Activated CD4-positive, alpha-beta memory T cell treated with anti-CD3 and anti-CD28 coated beads for 36 hours (primary cell): ENCODE measurements around the gene HIPK4. TPM values are rescaled to one million over a fixed set of nuclear protein-coding genes. Genes with fewer than 3 reads are reported as not detected.

ENCODE experiments used
- CTCF ChIA-PET: fragments of 350-600 bp; sonication (Branson Sonifier 250); formaldehyde crosslinking; loops from one replicate; lab custom pipeline; 2021; ENCODE audit warnings: antibody characterized with exemption, inconsistent platforms; lab: Charles Lee
- POLR2A ChIA-PET: fragments of 350-600 bp; sonication (Branson Sonifier 250); formaldehyde crosslinking; loops from one replicate; lab custom pipeline; 2021; ENCODE audit warnings: antibody characterized with exemption; lab: Charles Lee
- DNase-seq: peaks from one replicate; pipeline ENCODE4 v3.0.0-alpha.2; 2020
- H3K27ac Mint-ChIP-seq: one replicate; pipeline ENCODE4 v1.8.0; 2021; ENCODE audit warnings: mixed read lengths
- H3K27me3 Mint-ChIP-seq: one replicate; pipeline ENCODE4 v1.8.0; 2021; ENCODE audit warnings: mixed read lengths
- H3K36me3 Mint-ChIP-seq: one replicate; pipeline ENCODE4 v1.8.0; 2021; ENCODE audit warnings: mixed read lengths
- H3K4me1 Mint-ChIP-seq: one replicate; pipeline ENCODE4 v1.8.0; 2021; ENCODE audit warnings: low read depth, mixed read lengths
- H3K4me3 Mint-ChIP-seq: one replicate; pipeline ENCODE4 v1.8.0; 2021; ENCODE audit warnings: mild to moderate bottlenecking, mixed read lengths
- H3K9me3 Mint-ChIP-seq: one replicate; pipeline ENCODE4 v1.8.0; 2021; ENCODE audit warnings: mixed read lengths
- intact Hi-C: fragments of 100-400 bp; cut with micrococcal nuclease; formaldehyde crosslinking; loops from one replicate; pipeline ENCODE4 v1.15.1; 2023
- total RNA-seq, 2 experiments: library from RNA; stranded (reverse); gene quantifications; one replicate each; pipeline ENCODE4 v1.2.3, GENCODE V29; 2021

Gene HIPK4
- total RNA-seq, 2 experiments from 2014 or later: not detected

DNA sequence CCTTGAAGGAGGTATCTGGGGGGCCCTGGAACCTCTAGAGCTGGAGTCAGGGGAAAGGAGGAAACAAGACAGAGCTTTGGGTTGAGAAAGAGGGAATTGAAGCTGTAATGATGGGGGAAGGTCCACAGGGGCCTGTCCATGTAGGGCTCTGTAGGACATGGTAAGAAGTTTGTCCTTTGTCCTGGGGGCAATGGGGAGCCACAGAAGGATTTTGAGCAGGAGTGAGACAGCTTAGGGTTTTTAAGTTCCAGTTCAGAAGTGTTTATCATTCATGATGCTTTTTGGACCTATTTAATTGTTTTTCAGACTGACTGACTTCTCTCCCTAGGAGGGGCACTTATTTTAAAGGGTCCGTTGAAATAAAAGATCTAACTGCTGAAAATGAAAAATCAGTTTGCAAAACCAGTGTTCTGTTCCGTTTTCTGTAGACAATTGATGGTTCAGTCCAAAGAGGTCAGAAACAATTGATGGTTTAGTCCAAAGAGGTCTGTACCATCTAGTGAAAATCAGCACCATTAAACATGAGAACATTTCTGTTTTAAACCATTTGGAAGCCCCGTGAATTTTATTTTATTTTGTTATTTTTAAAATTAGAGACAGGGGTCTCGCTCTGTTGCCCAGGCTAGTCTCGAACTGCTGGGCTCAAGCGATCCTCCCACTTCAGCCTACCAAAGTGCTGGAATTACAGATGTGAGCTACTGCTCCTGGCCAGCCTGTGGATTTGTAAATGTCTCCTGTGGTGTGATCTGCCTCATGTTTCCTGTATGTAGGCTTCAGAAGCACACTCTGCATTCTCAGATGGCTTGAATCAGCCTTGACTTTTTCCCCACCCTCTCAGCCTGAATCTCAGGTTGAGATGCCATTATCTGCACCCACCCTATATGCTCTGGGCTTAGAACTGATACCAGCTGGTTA is 33.0 kb downstream of the HIPK4 start:
- Mint-ChIP-seq H3K4me1 (peaks cover 6% of the 10 kb centered on the region), H3K9me3 (no peaks in the 10 kb centered on the region), H3K4me3 (no peak overlapping the region), H3K27me3 (no peaks in the 10 kb centered on the region), H3K27ac (no peak overlapping the region), H3K36me3 (no peaks in the 10 kb centered on the region)
- ChIA-PET POLR2A (no interaction called here), CTCF (interaction anchor here (0.9 to 1.2 kb wide), 2 partner anchors 52 kb away, joined by 3 to 4 read pairs; no protein-coding TSS in a partner anchor)
- intact Hi-C loops: no loop called here
- no peak for DNase-seq

DNA sequence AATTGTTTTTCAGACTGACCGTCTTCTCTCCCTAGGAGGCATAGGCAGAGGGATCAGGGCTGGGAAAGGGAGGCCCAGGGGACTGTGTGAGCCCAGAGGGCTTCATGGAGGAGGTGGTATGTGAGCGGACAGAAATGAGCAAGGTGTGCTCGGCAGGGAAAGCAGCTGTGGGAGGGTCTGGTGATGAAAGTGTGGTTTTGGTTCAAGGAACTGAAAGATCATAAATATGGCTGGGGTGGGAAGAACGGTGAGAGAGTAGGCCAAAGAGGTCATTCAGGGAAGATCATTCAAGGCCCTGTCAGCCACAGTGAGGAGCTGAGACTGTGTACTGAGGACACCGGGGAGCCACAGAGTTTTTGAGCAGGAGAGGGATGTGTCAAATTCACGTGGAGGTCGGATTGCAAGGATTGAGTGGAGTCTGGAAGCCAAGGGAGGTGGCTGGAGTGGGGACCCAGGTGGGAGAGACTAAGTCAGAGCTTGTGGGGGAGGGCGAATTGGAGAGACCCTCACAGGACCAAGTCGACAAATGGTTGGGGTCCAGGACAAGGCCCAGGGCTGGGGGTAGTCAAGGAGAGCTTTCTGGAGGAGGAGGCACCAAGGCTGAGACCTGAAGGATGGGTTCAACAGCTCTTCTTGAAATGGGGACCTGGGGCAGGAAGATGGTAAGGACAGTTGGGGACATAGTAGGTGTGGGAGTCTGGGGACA is 33.9 kb downstream of the HIPK4 start:
- no peak overlapping the region for H3K4me3 Mint-ChIP-seq
- CTCF ChIA-PET: interaction anchor here (1.2 kb wide), 1 partner anchor 51 kb away, joined by 4 read pairs; no protein-coding TSS in a partner anchor
- POLR2A ChIA-PET: no interaction called here
- intact Hi-C loops: no loop called here
- peaks cover 6% of the 10 kb centered on the region for H3K4me1 Mint-ChIP-seq
- no peaks in the 10 kb centered on the region for H3K36me3 Mint-ChIP-seq
- no peak for DNase-seq
- H3K27me3 Mint-ChIP-seq: no peaks in the 10 kb centered on the region
- no peaks in the 10 kb centered on the region for H3K9me3 Mint-ChIP-seq
- H3K27ac Mint-ChIP-seq: no peak overlapping the region

DNA sequence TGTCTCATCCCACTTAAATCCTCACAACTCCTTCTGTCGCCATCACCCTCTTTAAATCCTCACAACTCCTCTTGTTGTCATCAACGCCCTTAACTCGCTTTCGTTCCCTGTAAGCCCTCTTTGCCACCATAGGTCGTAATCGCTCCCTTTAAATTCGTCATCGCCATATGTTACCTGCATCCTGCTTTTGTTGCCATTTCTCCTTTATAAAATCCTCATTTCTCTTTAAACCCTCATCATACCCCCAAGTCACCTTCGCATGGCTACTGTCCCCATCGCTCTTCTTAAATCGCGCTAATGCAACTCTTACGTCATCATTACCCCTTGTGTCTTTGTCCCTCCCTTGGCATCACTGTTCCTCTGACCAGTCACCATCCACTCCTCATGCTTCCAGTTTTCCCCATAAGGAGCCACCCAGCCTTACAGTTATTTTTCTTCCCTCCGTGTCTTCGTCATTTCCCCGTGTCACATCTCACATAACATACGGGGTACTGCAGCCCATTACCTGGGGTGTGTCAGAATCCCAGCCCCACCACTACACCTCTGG is 40.9 kb downstream of the HIPK4 start:
- peak; percentile 22 for DNase-seq
- ChIA-PET POLR2A (interaction anchor here (0.7 to 1.0 kb wide), 3 partner anchors 72 to 256 kb away, joined by 3 to 4 read pairs (median 3); no protein-coding TSS in a partner anchor), CTCF (interaction anchor here (1.0 to 1.3 kb wide), 3 partner anchors 44 to 72 kb away, joined by 3 to 7 read pairs (median 4); no protein-coding TSS in a partner anchor)
- intact Hi-C loops: loop anchor here (1.0 to 5.0 kb wide), 6 partner anchors 64 to 1013 kb away; partner anchors contain the start of genes AKT2, B9D2, SERTAD1 and SHKBP1
- Mint-ChIP-seq H3K4me1 (peaks cover 26% of the 10 kb centered on the region), H3K4me3 (peak overlapping the region; percentile 83), H3K27ac (peak overlapping the region; percentile 61), H3K9me3 (no peaks in the 10 kb centered on the region), H3K27me3 (no peaks in the 10 kb centered on the region), H3K36me3 (peaks cover 2% of the 10 kb centered on the region)

DNA sequence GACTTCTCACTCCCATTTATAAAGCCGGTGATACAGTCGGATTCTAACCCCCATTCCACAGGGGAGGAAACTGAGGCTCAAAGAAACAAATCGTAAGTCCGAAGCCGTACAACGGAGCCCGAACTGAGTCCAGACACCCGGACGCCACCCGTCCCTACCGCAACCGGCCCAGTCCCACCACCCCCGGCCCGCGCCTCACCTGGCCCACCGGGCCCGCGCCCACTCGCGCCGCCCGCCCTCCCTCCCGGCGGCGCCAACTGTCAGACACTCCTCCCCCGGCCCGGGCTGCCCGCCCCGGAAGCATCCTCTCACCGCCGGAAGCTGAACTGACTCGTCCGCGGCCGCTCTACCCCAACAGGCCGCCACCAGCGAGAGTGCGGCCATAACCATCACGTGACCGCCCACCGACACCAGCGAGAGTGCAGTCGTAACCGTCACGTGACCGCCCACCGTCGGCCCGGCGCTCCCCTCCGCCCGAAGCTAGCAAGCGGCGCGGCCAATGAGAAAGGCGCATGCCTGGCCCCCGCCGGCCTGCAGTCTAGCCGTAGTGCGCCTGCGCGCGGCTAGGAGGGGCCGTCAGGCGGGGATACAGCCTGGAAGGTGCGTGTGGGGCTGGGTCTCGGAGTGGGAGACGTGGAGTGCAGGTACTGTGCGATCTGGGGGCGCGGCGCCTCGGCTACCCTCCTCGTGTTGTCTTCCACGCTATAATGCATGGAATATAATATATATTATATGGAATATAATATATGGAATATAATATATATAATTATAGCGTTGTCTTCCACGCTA is 41.7 kb downstream of the HIPK4 start, which contains the start of the genes C19orf47 and PLD3:
Gene C19orf47, minus strand, starts transcription at position 273 of the 789 bp plus-strand sequence. CDS start 6,540 bp downstream, outside the sequence.
Gene PLD3, plus strand, starts transcription at position 571 of the 789 bp plus-strand sequence. CDS start 17,789 bp downstream, outside the sequence.
- no peaks in the 10 kb centered on the region for H3K9me3 Mint-ChIP-seq
- H3K4me1 Mint-ChIP-seq: peaks cover 26% of the 10 kb centered on the region
- DNase-seq: peak; percentile 99
- intact Hi-C loops: loop anchor here (1.0 to 5.0 kb wide), 6 partner anchors 63 to 1014 kb away; partner anchors contain the start of genes AKT2, B9D2, SERTAD1 and SHKBP1
- H3K36me3 Mint-ChIP-seq: peaks cover 2% of the 10 kb centered on the region
- peak within 1 kb of the TSS; percentile 83 for H3K4me3 Mint-ChIP-seq
- ChIA-PET CTCF (interaction anchor here (0.7 to 1.3 kb wide), 4 partner anchors 43 to 1101 kb away, joined by 3 to 7 read pairs (median 4); no protein-coding TSS in a partner anchor), POLR2A (interaction anchor here (0.7 to 1.0 kb wide), 6 partner anchors 72 to 257 kb away, joined by 3 to 4 read pairs (median 3); no protein-coding TSS in a partner anchor)
- H3K27ac Mint-ChIP-seq: peak within 1 kb of the TSS; percentile 61
- H3K27me3 Mint-ChIP-seq: no peaks in the 10 kb centered on the region

DNA sequence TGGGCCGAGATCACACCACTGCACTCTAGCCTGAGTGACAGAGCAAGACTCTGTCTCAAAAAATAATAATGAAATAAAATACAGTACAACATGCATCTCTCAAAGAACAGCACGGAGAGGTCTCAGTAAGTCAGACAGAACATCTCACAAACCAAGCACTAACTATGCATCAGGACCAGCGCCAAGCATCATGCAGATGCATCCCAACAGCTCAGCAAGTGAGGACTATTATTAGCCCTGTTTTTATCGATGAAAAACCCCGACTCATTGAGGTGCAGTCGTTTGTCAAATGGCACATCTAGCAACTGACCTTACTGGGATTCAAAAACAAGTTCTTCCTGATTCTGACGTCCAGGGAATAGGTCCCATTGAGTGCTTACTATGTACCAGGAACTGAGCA is 45.6 kb downstream of the HIPK4 start:
- intact Hi-C loops: no loop called here
- H3K4me3 Mint-ChIP-seq: no peak overlapping the region
- peaks cover 6% of the 10 kb centered on the region for H3K36me3 Mint-ChIP-seq
- H3K9me3 Mint-ChIP-seq: no peaks in the 10 kb centered on the region
- ChIA-PET POLR2A (no interaction called here), CTCF (no interaction called here)
- DNase-seq: no peak
- H3K27ac Mint-ChIP-seq: no peak overlapping the region
- H3K4me1 Mint-ChIP-seq: peaks cover 20% of the 10 kb centered on the region
- H3K27me3 Mint-ChIP-seq: no peaks in the 10 kb centered on the region

DNA sequence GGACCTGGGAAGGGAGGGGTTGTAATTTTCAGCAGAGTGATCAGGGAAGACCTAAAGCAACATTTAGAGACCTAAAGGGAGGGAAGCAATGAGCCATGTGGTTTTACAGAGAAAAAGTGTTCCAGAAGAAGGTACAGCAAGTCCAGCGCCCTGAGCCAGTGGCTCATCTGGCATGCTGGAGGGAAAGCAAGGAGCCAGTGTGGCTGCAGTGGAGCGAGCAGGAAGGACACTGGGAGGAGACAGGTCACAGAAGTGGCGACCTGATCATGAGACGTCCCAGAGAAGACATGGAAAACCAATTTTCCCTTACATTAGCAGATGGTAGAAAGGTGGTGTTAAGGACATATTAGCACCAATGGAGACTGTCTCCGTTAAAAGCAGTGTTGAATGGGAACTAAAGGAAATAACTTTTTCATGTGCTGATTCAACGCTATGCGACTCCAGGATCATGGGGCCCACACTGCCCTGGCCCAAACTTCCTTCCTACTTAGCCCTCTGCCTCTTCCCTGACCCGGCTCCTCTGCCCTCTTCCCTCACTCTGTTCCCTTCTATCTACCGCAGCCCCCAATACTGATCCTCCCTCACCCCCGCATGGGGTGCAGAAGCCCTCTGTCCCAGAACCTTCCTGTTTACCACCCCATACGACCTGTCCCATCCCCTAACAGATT is 47.2 kb downstream of the HIPK4 start:
- Mint-ChIP-seq H3K27me3 (no peaks in the 10 kb centered on the region), H3K4me3 (no peak overlapping the region), H3K27ac (no peak overlapping the region), H3K36me3 (peaks cover 10% of the 10 kb centered on the region), H3K4me1 (peaks cover 14% of the 10 kb centered on the region), H3K9me3 (no peaks in the 10 kb centered on the region)
- intact Hi-C loops: no loop called here
- POLR2A ChIA-PET: no interaction called here
- DNase-seq: no peak
- CTCF ChIA-PET: no interaction called here

DNA sequence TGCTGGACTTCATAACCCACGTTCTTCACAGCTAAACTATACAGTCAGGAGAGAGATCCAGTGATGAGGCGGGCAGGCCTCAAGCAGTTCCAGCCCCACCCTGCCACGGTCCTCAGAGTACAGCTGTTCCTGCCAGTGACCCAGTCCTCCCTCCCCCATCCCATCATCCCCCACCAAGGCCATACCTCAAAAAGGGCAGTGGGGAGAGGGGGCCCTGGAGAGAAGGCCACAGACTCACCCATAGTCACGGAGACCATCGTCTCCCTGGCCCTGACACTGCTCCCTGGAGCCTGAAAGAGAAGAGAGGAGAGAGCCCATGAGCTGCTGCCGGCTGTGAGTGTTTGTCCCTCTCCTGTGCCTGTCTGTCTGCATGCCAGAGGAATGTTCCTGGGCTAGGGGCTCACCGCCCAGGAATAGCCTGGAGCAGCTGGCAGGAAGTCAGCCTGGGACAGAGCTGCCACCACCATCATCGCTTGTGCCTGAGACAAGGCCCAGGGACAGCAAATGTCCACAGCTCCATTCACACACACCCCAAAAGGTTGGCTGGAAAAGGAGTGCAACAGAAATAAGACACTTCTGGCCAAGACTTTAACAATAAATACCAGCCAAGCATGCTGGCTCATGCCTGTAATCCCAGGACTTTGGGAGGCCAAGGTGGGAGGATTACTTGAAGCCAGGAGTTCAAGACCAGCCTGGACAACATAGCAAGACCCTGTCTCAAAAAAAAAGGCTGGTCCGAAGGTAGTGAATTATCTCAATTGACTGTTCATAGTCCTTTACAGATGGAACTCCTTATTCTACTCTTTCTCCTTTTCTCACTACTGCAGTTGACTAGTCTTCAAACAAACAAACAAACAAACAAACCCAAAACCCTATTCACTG is 48.1 kb downstream of the HIPK4 start:
- ChIA-PET POLR2A (no interaction called here), CTCF (no interaction called here)
- DNase-seq: no peak
- H3K27ac Mint-ChIP-seq: no peak overlapping the region
- intact Hi-C loops: no loop called here
- H3K36me3 Mint-ChIP-seq: peaks cover 10% of the 10 kb centered on the region
- peaks cover 6% of the 10 kb centered on the region for H3K4me1 Mint-ChIP-seq
- H3K4me3 Mint-ChIP-seq: no peak overlapping the region
- no peaks in the 10 kb centered on the region for H3K9me3 Mint-ChIP-seq
- no peaks in the 10 kb centered on the region for H3K27me3 Mint-ChIP-seq

DNA sequence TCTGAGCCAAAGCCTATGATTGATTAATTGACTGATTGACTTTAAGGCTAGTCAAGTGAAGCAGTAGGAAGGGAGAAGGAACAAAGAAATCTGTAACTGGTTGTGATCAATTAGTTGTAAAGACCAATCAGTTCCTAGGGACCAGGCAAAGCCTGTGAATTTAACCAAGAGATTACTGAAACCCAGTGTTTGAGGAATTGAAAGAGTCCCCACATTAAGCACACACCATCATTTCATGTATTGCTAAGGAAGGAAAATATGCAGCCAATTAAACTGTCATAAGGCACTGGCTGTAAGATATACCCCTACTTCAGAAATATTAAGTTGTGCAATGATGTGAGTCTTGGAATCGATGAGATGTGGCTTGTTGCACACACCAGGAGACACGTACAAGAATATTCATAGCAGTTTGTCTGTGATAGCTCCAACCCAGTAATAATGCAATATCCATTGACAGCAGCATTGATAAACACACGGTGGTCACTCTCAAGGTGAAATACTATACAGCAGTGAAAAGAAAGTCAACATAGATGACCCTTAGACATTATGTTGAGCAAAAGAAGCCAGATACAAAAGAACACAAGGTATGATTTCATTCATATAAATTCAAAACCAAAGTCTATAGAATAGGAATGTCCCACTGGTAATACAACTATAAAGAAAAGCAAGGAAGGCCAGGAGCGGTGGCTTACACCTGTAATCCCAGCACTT is 50.8 kb downstream of the HIPK4 start:
- ChIA-PET CTCF (no interaction called here), POLR2A (no interaction called here)
- Mint-ChIP-seq H3K9me3 (no peaks in the 10 kb centered on the region), H3K27me3 (no peaks in the 10 kb centered on the region), H3K36me3 (peaks cover 10% of the 10 kb centered on the region), H3K4me3 (no peak overlapping the region), H3K4me1 (no peaks in the 10 kb centered on the region), H3K27ac (no peak overlapping the region)
- intact Hi-C loops: no loop called here
- no peak for DNase-seq

DNA sequence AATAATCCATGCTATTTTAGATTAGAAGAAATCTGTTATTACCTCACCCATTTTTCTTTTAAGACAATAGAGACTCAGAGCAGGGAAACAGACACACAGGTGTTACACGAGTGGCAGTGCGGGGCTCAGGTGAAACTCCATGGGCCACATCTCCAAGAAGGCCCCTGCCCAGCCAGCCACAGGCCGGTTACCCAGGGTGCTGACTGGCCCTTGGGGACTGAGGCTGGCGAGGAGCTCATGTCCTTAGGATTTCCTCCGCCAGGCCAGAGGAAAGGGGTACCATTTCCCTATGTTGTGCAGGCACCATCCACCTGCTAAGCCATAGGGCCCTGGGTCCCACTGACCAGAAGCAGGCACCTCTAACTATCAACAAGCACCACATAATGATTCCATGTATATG is 52.4 kb downstream of the HIPK4 start:
- Mint-ChIP-seq H3K36me3 (peaks cover 20% of the 10 kb centered on the region), H3K4me3 (no peak overlapping the region), H3K27me3 (no peaks in the 10 kb centered on the region), H3K4me1 (no peaks in the 10 kb centered on the region), H3K9me3 (no peaks in the 10 kb centered on the region), H3K27ac (no peak overlapping the region)
- DNase-seq: no peak
- ChIA-PET CTCF (interaction anchor here (1.0 kb wide), 1 partner anchor 19 kb away, joined by 3 read pairs; no protein-coding TSS in a partner anchor), POLR2A (no interaction called here)
- intact Hi-C loops: no loop called here
